Natural killer cell (primary cell): ENCODE measurements around the gene ELFN1. TPM values are rescaled to one million over a fixed set of nuclear protein-coding genes. Genes with fewer than 3 reads are reported as not detected.

Source experiments
- ATAC-seq, 3 donors: fragments of 150-1000 bp in 2 of 3; fragments of 200-7000 bp in 1 of 3; cut with Tn5 transposase; 1 replicate in 1 of 3; 2 replicates in 2 of 3; pipeline ENCODE4 v1.10.0; 2021; ENCODE audit warnings: mild to moderate bottlenecking in 2 of 3, moderate library complexity in 2 of 3
- DNase-seq, 2 donors: peaks; one replicate each; pipeline versions ENCODE4 v3.0.0 to v3.0.0-alpha.2; 2013 to 2021; ENCODE audit warnings: mixed read lengths in 1 of 2
- H3K27ac ChIP-seq: one replicate; pipeline ENCODE4 v1.5.1; 2013; ENCODE audit warnings: mild to moderate bottlenecking, low read length
- H3K27me3 ChIP-seq: one replicate; pipeline ENCODE4 v1.6.1; 2013; ENCODE audit warnings: low read length; ENCODE audit not compliant: control insufficient read depth, insufficient read depth
- H3K36me3 ChIP-seq: one replicate; pipeline ENCODE4 v1.6.1; 2013; ENCODE audit warnings: low read length; ENCODE audit not compliant: control insufficient read depth, insufficient read depth
- H3K4me1 ChIP-seq: one replicate; pipeline ENCODE4 v1.6.1; 2013; ENCODE audit warnings: low read length; ENCODE audit not compliant: control insufficient read depth, insufficient read depth
- H3K4me3 ChIP-seq: one replicate; pipeline ENCODE4 v1.5.1; 2013; ENCODE audit warnings: low read length
- H3K9me3 ChIP-seq: one replicate; pipeline ENCODE4 v1.6.1; 2013; ENCODE audit warnings: low read length; ENCODE audit not compliant: control insufficient read depth, insufficient read depth
- H3K27ac Mint-ChIP-seq, 2 donors: one replicate each; pipeline ENCODE4 v1.8.0; 2022; ENCODE audit warnings: mild to moderate bottlenecking in 2 of 2, mixed read lengths in 2 of 2, moderate library complexity in 1 of 2
- H3K27me3 Mint-ChIP-seq, 2 donors: one replicate each; pipeline ENCODE4 v1.8.0; 2022; ENCODE audit warnings: low read depth in 2 of 2, mixed read lengths in 2 of 2
- H3K36me3 Mint-ChIP-seq: one replicate; pipeline ENCODE4 v1.8.0; 2022; ENCODE audit warnings: mixed read lengths
- H3K4me1 Mint-ChIP-seq, 2 donors: one replicate each; pipeline ENCODE4 v1.8.0; 2022; ENCODE audit warnings: mixed read lengths in 2 of 2
- H3K4me3 Mint-ChIP-seq: one replicate; pipeline ENCODE4 v1.8.0; 2022; ENCODE audit warnings: mild to moderate bottlenecking, moderate library complexity, mixed read lengths
- H3K9me3 Mint-ChIP-seq, 2 donors: one replicate each; pipeline ENCODE4 v1.8.0; 2022; ENCODE audit warnings: mixed read lengths in 2 of 2
- CTCF ChIP-seq: fragments of 200-600 bp; IDR thresholded peaks from one replicate; pipeline ENCODE4 v1.8.0; 2022; ENCODE audit warnings: antibody characterized with exemption
- WGBS: methylation state at CpG from one replicate; pipeline ENCODE4 v1.1.7; 2013; ENCODE audit warnings: missing lambda C conversion rate; ENCODE audit not compliant: insufficient coverage; 5-methylcytosine and 5-hydroxymethylcytosine counted together
- intact Hi-C: fragments of 100-400 bp; cut with micrococcal nuclease; formaldehyde crosslinking; loops from one replicate; pipeline ENCODE4 v1.14.2; 2022
- total RNA-seq, 4 donors: library from RNA; stranded (reverse); fragments of 120-200 nt in 1 of 4; gene quantifications; one replicate each; pipeline versions ENCODE4 v1.2.3 to v1.2.4, GENCODE V29; 2013 to 2022

Gene ELFN1
- total RNA-seq, 3 donors from 2014 or later (not counting 1 experiment from before 2014, with no cell fraction given) = 0.30 to 0.45 TPM; not detected in 1

DNA sequence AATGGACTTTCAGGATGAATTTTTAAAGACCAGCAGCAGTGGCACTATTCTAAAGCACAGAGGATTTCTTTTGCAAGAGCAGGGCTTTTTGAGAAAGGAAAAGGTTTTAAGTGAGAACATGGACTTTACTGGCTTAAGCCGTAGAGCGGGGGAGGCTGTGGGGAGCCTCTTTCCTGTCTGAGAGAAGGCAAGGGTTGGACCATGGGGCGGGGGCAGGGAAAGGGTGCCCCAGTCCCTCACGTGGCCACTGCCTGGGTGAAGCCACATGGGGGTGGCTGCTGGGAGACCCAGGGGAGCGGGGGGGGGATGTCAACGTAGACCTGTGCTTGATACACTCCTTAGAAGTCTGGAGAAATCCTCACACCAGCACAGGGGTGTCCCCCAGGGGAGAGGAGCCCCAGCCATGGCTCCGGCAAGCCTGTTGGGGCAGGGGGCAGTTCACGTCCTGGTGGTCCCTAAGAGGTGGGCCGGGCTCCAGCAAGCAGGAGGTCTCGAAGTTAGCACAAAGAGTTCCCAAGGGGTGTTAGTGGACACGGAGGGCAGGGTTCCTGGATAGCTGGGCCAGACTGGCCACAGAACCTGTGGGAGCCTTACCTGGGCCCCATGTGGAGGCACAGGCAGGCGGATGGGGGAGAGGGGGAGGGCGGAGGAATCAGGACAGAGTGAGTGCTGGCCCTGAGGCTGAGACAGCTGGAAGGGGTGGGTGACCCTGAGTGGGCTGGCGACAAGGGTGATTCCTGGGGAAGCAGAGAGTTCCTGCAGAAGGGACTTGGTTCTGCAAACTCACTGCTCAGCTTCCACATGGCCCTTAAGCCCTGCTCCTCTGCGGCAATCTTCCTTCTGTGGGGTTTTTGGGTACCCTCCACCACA, 36.9 kb upstream of the ELFN1 start:
- ATAC-seq (no peak), DNase-seq (no peak)
- H3K4me1 ChIP-seq = no peaks in the 10 kb centered on the region
- Mint-ChIP-seq H3K27me3 (peaks cover 13 to 25% of the 10 kb centered on the region in 2 donors), H3K4me3 (no peak overlapping the region), H3K4me1 (no peaks in the 10 kb centered on the region), H3K36me3 (peaks cover 6% of the 10 kb centered on the region), H3K27ac (no peak overlapping the region), H3K9me3 (peaks cover 4 to 9% of the 10 kb centered on the region in 2 donors)
- peaks cover 25% of the 10 kb centered on the region for H3K9me3 ChIP-seq
- intact Hi-C loops = no loop called here
- no peaks in the 10 kb centered on the region for H3K36me3 ChIP-seq
- WGBS = 64% methylated on average over 15 of the region's 15 CpGs
- no peak overlapping the region for H3K27ac ChIP-seq
- no peaks in the 10 kb centered on the region for H3K27me3 ChIP-seq
- no peak overlapping the region for H3K4me3 ChIP-seq
- no peak for TF ChIP-seq CTCF

GRCh38 chr7:1635401-1635800, 34.7 kb upstream of the ELFN1 start:
- no peak overlapping the region for H3K4me3 Mint-ChIP-seq
- H3K27ac ChIP-seq = no peak overlapping the region
- intact Hi-C loops = no loop called here

GRCh38 chr7:1637155-1637554, 32.9 kb upstream of the ELFN1 start:
- no CpG with 5 or more reads among the region's 2 CpGs for WGBS
- Mint-ChIP-seq H3K9me3 (peaks cover 4% of the 10 kb centered on the region in 2 donors), H3K4me1 (no peaks in the 10 kb centered on the region), H3K27ac (no peak overlapping the region), H3K4me3 (no peak overlapping the region), H3K36me3 (peaks cover 6% of the 10 kb centered on the region), H3K27me3 (peaks cover 0 to 13% of the 10 kb centered on the region in 2 donors)
- TF ChIP-seq CTCF = no peak
- intact Hi-C loops = no loop called here
- peaks cover 25% of the 10 kb centered on the region for H3K9me3 ChIP-seq
- ATAC-seq (no peak), DNase-seq (no peak)
- no peaks in the 10 kb centered on the region for H3K27me3 ChIP-seq
- no peaks in the 10 kb centered on the region for H3K4me1 ChIP-seq
- H3K4me3 ChIP-seq = no peak overlapping the region
- no peaks in the 10 kb centered on the region for H3K36me3 ChIP-seq
- no peak overlapping the region for H3K27ac ChIP-seq

More at GRCh38 chr7:1635401-1635800, 34.7 kb upstream of the ELFN1 start:
- H3K27ac Mint-ChIP-seq = no peak overlapping the region
- 67% methylated on average over 1 of the region's 1 CpG for WGBS
- ATAC-seq (no peak), DNase-seq (no peak)
- H3K4me1 Mint-ChIP-seq = no peaks in the 10 kb centered on the region
- H3K36me3 ChIP-seq = no peaks in the 10 kb centered on the region
- H3K4me3 ChIP-seq = no peak overlapping the region
- peaks cover 11 to 20% of the 10 kb centered on the region in 2 donors for H3K27me3 Mint-ChIP-seq
- peaks cover 4 to 9% of the 10 kb centered on the region in 2 donors for H3K9me3 Mint-ChIP-seq
- no peaks in the 10 kb centered on the region for H3K27me3 ChIP-seq
- peaks cover 6% of the 10 kb centered on the region for H3K36me3 Mint-ChIP-seq
- TF ChIP-seq CTCF = no peak
- peaks cover 25% of the 10 kb centered on the region for H3K9me3 ChIP-seq
- no peaks in the 10 kb centered on the region for H3K4me1 ChIP-seq
